GM12891 (cell line): ENCODE data around the gene DYNC1LI1.

Source experiments
- PAX5 ChIP-seq: IDR thresholded peaks from 2 replicates; pipeline ENCODE4 v1.6.1; 2011; ENCODE audit warnings: low read length, moderate library complexity, mild to moderate bottlenecking; ENCODE audit not compliant: insufficient read depth, severe bottlenecking
- POLR2A ChIP-seq: IDR thresholded peaks from 2 replicates; pipeline ENCODE4 v1.6.1; 2011; ENCODE audit warnings: low read depth, low read length, control low read depth
- POLR2AphosphoS5 ChIP-seq: IDR thresholded peaks from 2 replicates; pipeline ENCODE4 v1.6.1; 2011; ENCODE audit warnings: low read depth, low read length, control low read depth

- TF ChIP-seq POLR2A = no peak
- TF ChIP-seq POLR2AphosphoS5 = no peak
- no peak for TF ChIP-seq PAX5
These were observed 25.8 kb downstream of the DYNC1LI1 start for GRCh38 chr3:32544894-32545293.
